HL-60/S4 treated with phorbol 12-myristate 13-acetate at 8.2 ng/mL for 4 days and 3 days (cell line): ENCODE data around the gene DBNDD1.
"Not testable (repeated sequence)": the region's sequence is repeated elsewhere in the genome, so short reads cannot be mapped to it uniquely, and the experiment has no call there.

ENCODE experiments used
- in situ Hi-C: fragments of 300-500 bp; cut with MboI; formaldehyde crosslinking; loops from 2 replicates; pipeline ENCODE4 v1.15.0; 2022; ENCODE audit warnings: low sequenced_read_pairs

DBNDD1 gene

DNA sequence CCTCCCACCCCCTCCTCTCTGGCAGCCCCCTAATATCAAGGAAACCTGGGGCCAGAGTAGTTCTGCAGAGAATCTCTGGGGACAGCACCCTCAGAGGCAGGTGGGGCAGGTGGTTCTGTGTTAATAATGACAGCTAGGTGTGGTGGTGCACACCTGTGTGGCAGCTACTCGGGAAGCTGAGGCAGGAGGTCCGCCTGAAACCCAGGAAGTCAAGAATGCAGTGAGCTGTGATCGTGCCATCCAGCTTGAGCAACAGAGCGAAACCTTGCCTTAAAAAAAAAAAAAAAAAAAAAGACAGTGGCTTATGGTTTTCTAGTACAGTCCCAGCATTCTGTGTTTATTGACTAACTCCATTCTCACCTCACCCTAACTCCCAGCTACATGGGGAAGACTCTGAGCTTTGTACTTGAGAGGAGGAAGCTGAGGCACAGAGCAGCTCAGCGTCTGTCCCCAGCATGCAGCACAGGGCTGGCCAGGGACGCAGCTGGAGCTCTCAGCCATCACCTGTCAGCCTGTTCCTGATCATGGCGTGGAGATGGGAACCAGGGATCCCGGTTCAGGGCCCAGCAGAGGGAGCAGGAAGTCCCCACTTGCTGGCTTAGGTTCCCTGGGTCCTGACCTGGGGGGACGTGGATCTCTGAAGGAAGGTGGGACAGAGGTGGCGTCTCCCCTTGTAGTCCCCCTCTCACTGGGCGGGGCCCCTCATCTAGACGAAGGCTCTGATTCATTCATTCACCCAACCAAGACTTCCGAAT, 6.1 kb downstream of the DBNDD1 start:
- in situ Hi-C loops: no loop called here

DNA sequence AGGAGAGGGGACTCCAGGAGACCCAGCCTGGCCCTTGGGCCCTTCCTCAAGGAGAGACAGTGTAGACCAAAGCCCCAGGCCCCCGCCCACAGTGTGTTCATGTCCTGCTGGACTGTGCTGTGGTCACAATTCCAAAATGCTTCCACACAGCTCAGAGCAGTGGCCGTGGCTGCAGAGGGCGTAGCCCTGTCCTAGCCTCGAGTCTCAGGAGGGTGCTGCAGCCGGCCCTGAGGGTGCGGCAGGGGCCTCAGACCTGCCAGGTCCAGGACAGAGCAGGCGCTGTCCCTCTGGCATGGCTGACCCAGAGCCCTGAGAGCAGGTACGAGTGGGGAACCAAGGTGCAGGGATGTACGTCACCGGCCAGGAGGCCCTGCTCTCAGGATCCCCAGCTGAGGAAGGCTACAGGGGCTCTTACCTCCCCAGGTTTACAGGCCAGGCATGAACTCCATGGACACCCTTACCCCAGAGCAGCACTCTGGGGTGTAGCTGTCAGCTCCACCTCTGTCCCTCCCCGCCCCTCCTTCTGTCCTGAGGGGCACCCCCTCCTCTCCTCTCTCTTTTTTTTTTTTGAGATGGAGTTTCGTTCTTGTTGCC, 7.3 kb downstream of the DBNDD1 start:
- in situ Hi-C loops: no loop called here

DNA sequence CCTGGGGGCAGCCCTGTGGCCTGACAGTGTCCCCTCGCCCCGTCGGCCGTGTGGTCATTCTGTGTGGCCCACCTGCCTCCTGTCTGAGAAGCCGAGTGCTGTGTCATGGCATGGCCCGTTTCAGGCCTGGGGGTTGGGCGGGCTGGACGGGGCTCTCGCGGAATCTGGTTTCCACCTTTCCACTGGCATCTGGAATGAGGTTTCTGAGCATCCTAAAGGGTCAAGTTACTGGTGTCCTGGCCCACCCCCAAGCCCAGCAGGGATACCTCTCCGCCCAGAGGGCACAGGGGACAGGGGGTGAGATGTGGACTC, 7.8 kb downstream of the DBNDD1 start:
- in situ Hi-C loops: no loop called here

DNA sequence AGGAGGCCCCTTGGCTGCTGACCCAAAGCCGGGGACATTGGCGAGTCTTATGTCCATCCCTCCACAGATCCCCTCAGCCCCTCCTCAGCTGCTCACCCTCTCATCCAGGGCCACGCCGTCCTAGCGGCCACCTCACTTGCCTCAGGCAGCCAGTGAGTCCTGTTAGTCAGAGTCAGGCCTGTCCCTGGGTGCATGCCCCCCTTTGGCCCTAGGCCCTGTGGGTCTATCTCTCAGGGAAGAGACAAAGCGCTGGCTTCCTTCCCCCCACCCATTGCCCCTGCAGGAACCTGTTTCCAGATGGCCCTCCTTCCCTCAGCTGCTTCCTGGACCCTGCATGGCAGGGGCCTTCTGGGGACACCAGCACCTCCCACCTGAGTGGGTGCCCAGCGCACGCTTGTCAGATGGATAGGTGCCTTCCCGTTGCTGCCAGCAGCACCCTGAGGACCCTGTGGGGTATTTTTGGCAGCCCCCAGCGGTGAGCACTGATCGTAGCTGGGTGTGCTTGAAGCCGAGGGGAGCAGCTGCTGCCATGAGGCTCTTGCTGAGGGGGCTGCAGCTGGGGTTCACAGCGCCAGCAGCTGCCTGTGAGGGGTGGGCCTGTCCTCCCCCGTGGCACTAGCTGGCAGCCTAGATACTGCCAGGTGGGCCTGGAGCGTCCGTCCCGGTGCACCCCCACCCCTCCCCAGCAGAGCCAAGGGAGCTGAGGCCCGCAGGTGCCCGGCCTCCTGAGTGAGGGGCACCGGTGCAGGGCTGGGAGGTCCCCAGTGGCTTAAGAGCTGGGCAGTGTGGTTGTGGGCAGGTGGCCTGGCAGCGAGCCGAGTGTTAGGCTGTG, 8.4 kb downstream of the DBNDD1 start:
- in situ Hi-C loops: no loop called here

DNA sequence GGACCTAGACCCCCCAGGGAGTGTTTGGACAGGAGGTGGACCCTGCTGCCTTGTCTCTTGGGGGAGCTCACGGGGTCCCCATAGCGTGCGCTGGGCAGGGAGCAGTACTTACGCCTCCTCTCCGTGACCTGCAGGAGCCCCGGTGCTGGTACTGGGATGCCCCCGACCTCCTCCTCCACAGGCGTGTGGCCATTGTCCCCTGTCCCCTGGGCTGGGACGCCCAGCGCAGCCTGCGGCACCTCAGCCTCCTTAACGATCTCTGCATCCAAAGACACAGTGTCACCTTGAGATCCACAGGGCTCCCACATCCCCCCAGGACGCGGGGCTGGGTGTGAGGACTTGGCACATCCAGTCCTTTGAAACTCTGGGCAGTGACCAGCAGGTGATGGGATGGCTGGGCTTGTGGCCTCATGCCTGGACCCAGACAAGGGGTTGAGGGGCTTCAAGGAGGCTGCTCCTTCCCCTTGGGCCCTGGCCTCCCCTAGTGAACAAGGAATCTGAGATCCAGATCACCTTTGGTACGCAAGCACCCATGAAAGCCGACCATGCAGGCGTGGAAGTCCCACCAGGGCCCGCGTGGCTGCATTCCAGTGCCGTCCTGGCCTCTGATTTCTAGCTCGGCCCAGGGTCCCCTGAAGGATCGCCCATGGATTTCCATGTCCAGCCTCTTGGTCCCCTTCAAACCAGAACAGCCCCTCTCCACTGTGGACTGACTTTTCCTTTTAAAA, 9.9 kb downstream of the DBNDD1 start:
- in situ Hi-C loops: no loop called here

DNA sequence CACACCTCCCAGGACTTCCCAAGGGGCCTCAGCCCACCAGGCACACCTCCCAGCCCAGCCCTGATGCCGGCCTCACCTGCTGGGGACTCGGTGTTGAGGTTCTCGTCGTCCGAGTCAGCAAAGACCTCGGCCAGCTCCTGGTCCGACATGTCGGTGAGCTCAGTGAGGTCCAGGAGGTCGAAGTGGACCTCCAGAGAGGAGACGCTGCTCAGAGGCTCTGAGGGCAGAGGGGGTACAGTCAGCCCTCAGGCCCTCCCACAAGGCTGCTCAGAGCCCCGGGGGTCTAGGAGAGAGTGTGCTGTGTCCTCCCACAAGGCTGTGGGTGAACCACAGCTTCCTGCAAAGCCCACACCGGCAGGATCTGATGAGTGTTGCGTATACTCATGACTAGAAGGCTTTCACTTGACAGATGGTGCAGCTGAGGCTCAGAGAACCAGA, 10.5 kb downstream of the DBNDD1 start:
- in situ Hi-C loops: no loop called here

DNA sequence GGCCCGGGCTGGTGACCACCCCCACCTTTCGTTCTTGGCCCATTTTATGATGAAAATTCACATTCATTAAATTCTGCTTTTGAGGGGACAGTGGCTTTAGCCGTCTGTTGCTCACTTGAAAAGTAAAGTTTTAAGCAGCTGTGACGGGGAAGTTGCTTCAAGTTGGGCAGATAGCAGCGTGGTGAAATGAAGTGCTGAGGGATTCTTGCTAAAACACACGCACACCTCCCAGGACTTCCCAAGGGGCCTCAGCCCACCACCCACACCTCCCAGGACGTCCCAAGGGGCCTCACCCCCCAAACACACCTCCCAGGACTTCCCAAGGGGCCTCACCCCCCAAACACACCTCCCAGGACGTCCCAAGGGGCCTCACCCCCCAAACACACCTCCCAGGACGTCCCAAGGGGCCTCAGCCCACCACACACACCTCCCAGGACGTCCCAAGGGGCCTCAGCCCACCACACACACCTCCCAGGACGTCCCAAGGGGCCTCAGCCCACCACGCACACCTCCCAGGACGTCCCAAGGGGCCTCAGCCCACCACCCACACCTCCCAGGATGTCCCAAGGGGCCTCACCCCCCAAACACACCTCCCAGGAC, 11.5 kb downstream of the DBNDD1 start:
- in situ Hi-C loops: not testable (repeated sequence)

DNA sequence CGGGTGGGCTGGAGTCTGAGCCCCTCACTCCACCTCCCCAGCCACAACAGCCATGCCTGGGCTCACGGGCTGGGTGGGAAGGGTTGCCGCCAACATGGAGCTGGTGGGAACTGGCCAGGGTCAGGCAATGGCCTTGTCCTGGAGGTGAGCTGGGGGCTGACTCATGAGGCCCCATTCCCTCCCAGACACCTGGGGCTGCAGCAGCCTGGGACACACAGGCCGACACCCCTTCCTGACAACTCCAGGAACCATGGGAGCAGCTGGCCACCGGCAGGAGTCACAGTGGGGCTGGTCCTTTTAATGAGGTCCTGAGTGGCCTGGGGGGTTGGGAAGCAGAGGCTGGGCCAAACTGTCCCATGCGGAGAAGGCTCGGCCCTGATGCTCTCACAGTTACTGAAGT, 12.2 kb downstream of the DBNDD1 start:
- in situ Hi-C loops: no loop called here

DNA sequence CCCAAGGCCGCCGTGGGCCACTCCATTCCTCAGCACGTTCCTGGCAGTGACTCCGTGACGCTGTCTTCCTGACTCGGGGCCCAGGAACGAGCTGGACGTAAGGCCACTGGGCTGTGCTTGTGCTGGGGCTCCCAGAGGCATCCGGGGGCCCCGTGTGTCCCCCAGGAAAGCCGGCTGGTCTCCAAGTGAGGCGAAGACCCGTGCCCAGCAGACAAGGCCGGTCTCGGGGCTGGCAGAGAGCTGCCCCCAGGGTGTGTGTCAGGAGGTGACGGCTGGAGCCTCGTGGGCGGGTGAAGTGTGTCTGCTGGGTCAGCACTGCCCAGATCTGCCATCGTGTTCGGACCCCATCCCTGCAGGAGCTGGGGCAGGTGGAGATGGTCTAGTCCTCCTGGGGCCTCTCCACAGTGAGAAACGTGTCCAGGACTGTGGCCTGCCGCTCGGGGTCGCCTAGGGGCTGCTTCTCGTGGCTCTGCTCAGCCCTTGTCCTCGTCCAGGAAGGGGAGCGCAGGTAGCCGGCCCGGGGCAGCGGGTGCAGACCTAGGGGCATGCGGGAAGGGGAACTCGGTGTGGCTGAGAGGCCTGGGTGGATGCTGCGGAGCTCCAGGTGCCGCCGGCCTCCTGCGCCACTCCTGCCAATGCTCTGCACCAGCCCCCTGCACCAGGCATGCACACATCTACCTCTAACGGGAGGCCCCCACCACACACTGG, 13.1 kb downstream of the DBNDD1 start:
- in situ Hi-C loops: no loop called here

DNA sequence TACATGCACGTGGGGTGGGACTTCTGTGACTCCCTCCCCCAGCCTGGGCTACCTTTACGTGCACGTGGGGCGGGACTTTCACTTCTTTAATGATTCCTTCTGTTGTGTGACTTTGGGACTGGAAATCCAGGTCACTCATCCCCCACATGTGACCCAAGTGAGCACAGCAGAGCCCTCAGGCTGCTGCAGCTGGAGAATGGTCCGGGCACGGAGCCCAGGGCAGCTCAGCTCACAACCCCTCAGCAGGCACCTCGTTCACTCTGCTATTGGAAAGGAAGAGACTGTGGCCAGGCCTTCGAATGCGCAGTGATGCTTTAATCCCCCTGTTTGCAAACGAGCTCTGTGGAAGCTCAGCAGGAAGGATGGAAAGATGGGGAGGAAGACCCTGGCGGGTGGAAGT, 14.7 kb downstream of the DBNDD1 start:
- in situ Hi-C loops: no loop called here

DNA sequence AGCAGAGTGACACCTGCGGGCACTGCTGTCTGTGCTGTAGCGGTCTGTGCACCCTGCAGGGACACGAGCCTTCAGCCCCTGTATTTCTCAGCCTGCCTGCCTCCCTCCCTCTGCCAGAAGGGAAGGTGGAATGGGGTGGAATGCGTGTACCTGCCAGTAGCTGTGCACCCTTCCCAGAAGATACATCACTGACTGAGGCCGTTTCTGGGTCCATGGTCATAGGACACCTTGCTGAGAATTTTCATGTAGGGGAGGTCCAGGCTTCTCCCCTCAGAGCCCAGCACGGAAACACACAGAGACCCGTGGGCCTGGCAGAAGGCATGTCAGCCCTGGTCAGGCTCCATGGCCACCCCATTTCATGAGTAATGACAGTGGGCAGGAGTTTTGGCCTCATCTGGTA, 16.5 kb downstream of the DBNDD1 start:
- in situ Hi-C loops: no loop called here

DNA sequence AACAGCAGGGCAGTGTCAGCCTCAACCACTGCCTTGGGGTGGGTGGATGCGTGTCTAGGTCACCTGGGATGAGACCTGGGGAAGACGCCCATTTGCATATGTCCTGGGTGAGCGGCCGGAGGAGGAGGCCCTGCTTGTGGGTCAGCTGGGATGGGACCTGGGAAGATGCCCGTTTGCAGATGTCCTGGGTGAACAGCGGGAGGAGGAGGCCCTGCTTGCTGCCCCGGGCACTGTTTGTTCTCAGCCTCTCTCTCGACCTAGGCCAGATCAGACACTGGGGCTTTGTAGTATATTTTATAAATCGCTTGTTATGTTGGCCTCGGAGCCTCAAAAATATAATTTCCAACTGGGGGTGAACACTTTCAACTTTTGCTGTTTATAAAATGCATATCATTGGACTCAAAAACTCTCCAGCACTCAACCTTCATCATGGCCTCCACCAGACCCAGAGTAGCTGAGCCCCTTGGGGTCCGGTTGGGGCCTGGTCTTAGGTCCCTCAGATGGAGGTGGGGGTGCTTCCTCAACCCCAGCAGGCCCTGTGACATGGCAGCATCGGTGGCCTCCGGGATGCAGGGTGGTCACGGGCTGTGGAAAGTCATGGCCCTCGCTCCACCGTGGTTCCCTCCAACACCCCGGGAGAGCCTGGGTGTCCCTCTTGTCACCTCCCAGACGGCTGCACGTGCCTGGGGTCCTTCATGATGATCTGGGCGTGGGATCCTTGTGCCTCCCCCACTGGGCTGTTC, 17.3 kb downstream of the DBNDD1 start:
- in situ Hi-C loops: no loop called here

DNA sequence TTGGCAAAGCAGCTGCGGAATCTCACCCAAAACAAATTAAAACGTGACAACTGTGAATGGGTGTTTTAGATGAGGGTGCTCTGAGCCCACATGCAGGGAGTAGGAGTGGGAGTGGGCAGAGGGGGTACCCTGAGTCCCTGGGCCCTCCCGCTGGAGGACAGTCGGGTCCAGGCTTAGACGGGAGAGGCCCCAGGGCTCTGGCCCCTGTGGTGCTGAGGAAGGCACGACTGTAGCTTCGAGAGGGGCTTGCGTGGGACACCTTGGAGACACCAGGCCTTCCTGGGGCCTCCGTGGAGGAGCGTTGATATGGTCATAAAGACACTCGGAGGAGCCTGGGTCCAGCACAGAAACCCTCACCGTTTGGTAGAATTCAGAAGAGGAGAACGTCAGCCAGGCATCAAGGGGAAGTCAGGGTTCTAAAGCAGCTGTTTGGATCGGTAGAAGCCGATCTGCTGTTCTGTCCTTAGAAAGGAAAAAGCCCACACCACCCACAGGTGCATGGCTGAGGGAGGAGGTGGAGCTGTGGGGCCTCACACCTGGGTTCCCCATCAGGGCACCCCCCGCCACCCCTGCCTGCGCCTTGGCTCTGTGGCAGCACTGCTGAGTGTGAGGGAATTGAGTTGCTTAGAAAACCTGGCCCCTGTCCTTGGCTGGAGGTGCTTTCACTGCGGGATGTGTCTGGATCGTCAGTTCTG, 18.4 kb downstream of the DBNDD1 start:
- in situ Hi-C loops: no loop called here

DNA sequence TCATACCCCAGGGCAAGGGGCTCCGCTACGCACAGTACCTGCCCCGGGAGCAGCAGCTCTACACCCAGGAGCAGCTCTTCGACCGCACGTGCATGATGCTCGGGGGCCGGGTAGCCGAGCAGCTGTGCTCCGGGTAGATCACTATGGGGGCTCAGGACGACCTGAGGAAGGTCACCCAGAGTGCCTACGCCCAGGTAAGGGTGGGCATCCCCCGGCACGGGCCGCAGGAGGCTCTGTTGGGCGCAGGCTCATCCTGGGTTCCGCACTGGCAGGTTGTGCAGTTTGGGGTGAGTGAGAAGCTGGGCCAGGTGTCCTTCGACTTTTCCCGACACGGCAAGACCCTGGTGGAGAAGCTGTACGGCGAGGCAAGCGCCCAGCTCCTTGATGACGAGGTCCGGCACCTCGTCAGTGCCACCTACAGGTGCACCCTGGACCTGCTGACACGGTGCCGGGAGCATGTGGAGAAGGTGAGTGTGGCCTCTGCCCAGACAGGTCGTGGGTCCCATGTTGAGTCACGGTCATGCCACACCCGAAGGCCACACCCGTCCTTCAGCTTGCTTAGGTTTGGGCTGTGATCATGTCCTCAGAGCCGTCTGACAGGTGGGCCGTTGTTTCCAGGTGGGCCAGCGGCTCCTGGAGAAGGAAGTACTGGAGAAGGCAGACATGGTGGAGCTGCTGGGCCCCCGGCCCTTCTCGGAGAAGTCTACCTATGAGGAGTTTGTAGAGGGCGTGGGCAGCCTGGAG, 19.3 kb downstream of the DBNDD1 start:
- in situ Hi-C loops: no loop called here

DNA sequence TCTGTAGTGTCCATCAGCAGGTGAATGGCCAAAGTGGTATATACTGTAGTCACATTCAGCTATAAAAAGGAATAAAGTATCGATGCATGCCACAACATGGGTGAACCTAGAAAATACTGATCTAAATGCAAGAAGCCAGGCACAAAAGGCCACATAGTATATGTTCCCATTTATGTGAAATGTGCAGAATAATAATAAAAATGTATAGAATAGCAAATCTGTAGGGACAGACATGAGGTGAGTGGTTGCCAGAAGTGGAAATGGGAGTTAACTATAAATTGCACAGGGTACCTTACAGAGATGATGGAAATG, 23.1 kb downstream of the DBNDD1 start:
- in situ Hi-C loops: no loop called here

DNA sequence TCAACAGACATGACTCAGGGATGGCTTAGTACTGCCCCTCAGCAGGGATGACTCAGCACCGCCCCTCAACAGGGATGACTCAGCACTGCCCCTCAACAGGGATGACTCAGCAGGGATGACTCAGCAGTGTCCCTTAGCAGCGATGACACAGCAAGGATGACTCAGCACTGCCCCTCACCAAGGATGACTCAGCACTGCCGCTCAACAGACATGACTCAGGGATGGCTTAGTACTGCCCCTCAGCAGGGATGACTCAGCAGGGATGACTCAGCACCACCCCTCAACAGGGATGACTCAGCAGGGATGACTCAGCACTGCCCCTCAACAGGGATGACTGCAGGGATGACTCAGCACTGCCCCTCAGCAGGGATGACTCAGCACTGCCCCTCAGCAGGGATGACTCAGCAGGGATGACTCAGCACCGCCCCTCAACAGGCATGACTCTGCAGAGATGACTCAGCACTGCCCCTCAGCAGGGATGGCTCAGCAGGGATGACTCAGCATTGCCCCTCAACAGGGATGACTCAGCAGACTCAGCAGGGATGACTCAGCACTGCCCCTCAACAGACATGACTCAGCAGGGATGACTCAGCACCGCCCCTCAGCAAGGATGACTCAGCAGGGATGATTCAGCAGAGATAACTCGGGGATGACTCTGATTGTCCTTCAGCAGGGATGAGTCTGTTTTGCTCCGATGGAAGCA, 23.6 kb downstream of the DBNDD1 start:
- in situ Hi-C loops: not testable (repeated sequence)

DNA sequence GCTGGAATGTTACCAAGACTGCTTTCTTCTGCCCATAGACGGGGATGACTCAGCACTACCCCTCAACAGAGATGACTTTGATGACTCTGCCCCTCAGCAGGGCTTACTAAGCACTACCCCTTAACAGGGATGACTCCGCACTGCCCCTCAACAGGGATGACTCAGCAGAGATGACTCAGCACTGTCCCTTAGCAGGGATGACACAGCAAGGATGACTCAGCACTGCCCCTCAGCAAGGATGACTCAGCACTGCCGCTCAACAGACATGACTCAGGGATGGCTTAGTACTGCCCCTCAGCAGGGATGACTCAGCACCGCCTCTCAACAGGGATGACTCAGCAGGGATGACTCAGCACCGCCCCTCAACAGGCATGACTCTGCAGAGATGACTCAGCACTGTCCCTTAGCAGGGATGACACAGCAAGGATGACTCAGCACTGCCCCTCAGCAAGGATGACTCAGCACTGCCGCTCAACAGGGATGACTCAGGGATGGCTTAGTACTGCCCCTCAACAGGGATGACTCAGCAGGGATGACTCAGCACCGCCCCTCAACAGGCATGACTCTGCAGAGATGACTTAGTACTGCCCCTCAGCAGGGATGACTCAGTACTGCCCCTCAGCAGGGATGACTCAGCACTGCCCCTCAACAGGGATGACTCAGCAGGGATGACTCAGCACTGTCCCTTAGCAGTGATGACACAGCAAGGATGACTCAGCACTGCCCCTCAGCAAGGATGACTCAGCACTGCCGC, 24.4 kb downstream of the DBNDD1 start:
- in situ Hi-C loops: not testable (repeated sequence)
